PFSK-1 (cell line): ENCODE data around the gene CCS.

Experiments
- FOXP2 ChIP-seq: optimal IDR thresholded peaks from 2 replicates; pipeline ENCODE3; 2011; ENCODE audit warnings: borderline replicate concordance, control low read depth, inconsistent platforms; ENCODE audit not compliant: insufficient read depth; ENCODE audit errors: extremely low read length, extremely low read depth
- POLR2AphosphoS5 ChIP-seq: IDR thresholded peaks from 2 replicates; pipeline ENCODE4 v1.6.1; 2012; ENCODE audit warnings: low read depth, mild to moderate bottlenecking, control low read depth, low read length, moderate library complexity
- REST ChIP-seq, 2 experiments: IDR thresholded peaks; 2 replicates each; pipeline versions ENCODE4 v1.6.1 to v1.8.0; 2011 to 2012; ENCODE audit warnings: low read depth in 2 of 2, low read length in 2 of 2, control low read depth in 1 of 2, inconsistent platforms in 1 of 2, mild to moderate bottlenecking in 1 of 2, moderate library complexity in 1 of 2; ENCODE audit not compliant: insufficient read depth in 1 of 2
- SIN3A ChIP-seq: IDR thresholded peaks from 2 replicates; pipeline ENCODE4 v1.6.1; 2012; ENCODE audit warnings: mild to moderate bottlenecking, low read length, moderate library complexity, borderline replicate concordance; ENCODE audit not compliant: insufficient read depth
- TAF1 ChIP-seq: IDR thresholded peaks from 2 replicates; pipeline ENCODE4 v1.6.1; 2012; ENCODE audit warnings: low read length, control low read depth, borderline replicate concordance; ENCODE audit not compliant: insufficient read depth

Gene CCS

GRCh38 chr11:66561975-66562248, 31.1 kb upstream of the CCS start:
- TF ChIP-seq REST (IDR thresholded peaks at IDR 0.05; ENCODE audit: insufficient read depth in 1 of 2, low read depth in 2 of 2, low read length in 2 of 2): no peak
- TF ChIP-seq POLR2AphosphoS5: no peak
- no peak for TF ChIP-seq TAF1
- no peak for TF ChIP-seq FOXP2
- no peak for TF ChIP-seq SIN3A

GRCh38 chr11:66562275-66562674, 30.7 kb upstream of the CCS start:
- TF ChIP-seq TAF1 (no peak), SIN3A (no peak), REST (IDR thresholded peaks at IDR 0.05; ENCODE audit: insufficient read depth in 1 of 2, low read depth in 2 of 2, low read length in 2 of 2) (no peak), FOXP2 (no peak), POLR2AphosphoS5 (no peak)

GRCh38 chr11:66562907-66563583, 29.9 kb upstream of the CCS start:
- TF ChIP-seq POLR2AphosphoS5 (no peak), REST (IDR thresholded peaks at IDR 0.05; ENCODE audit: insufficient read depth in 1 of 2, low read depth in 2 of 2, low read length in 2 of 2) (no peak), TAF1 (no peak), FOXP2 (no peak)

- no peak for TF ChIP-seq SIN3A
- no peak for TF ChIP-seq POLR2AphosphoS5
- TF ChIP-seq FOXP2: no peak
- TF ChIP-seq TAF1: no peak
- no peak for TF ChIP-seq REST (IDR thresholded peaks at IDR 0.05; ENCODE audit: insufficient read depth in 1 of 2, low read depth in 2 of 2, low read length in 2 of 2)
Measured at GRCh38 chr11:66563832-66564231, 29.2 kb upstream of the CCS start.

- TF ChIP-seq SIN3A (no peak), POLR2AphosphoS5 (no peak), TAF1 (no peak), REST (IDR thresholded peaks at IDR 0.05; ENCODE audit: insufficient read depth in 1 of 2, low read depth in 2 of 2, low read length in 2 of 2) (no peak), FOXP2 (no peak)
Measured at GRCh38 chr11:66564538-66564937, 28.4 kb upstream of the CCS start.
